Panc1 (cell line): ENCODE measurements around the gene MLEC. TPM values are rescaled to one million over a fixed set of nuclear protein-coding genes. Genes with fewer than 3 reads are reported as not detected.

Experiments
- ATAC-seq: fragments of 200-7000 bp; cut with Tn5 transposase; 2 replicates; pipeline ENCODE4 v1.9.1; 2020; ENCODE audit warnings: mild to moderate bottlenecking, moderate library complexity
- BruUV-seq: library from RNA; stranded (reverse); fragments of 400-500 nt; replicated peaks from 2 replicates; lab custom pipeline; 2021; lab: Mats Ljungman, UMichigan
- CTCF ChIA-PET: fragments of 300-600 bp; sonication (Branson Sonifier 250); formaldehyde crosslinking; loops from one replicate; lab custom pipeline; 2022; ENCODE audit warnings: antibody characterized with exemption; lab: Charles Lee
- POLR2A ChIA-PET: fragments of 300-600 bp; sonication (Branson Sonifier 250); formaldehyde crosslinking; loops from one replicate; lab custom pipeline; 2022; ENCODE audit warnings: antibody characterized with exemption; lab: Charles Lee
- DNase-seq: peaks from one replicate; pipeline ENCODE4 v3.0.0-alpha.2; 2010; ENCODE audit warnings: low read depth, low spot score
- H3K27ac ChIP-seq: 2 replicates; pipeline ENCODE4 v1.5.1; 2011; ENCODE audit warnings: mild to moderate bottlenecking, low read length, inconsistent platforms
- H3K27me3 ChIP-seq: fragments of 200-500 bp; sonication (Bioruptor generic); 2 replicates; pipeline ENCODE4 v1.6.0; 2014; ENCODE audit warnings: low read length, inconsistent platforms; ENCODE audit not compliant: control insufficient read depth, insufficient read depth
- H3K36me3 ChIP-seq: fragments of 200-500 bp; sonication (Bioruptor generic); 2 replicates; pipeline ENCODE4 v1.5.1; 2014; ENCODE audit warnings: inconsistent platforms, mild to moderate bottlenecking, low read length, moderate library complexity; ENCODE audit not compliant: control insufficient read depth, insufficient read depth
- H3K4me1 ChIP-seq: 2 replicates; pipeline ENCODE4 v1.5.1; 2011; ENCODE audit warnings: inconsistent platforms, mild to moderate bottlenecking, low read length, moderate library complexity; ENCODE audit not compliant: control insufficient read depth, insufficient read depth
- H3K4me3 ChIP-seq, 2 experiments: 2 replicates each; pipeline ENCODE4 v1.5.1; 2011 to 2012; ENCODE audit warnings: low read depth in 2 of 2, low read length in 2 of 2, mild to moderate bottlenecking in 2 of 2, inconsistent platforms in 1 of 2, moderate library complexity in 1 of 2
- H3K9me3 ChIP-seq: fragments of 200-500 bp; sonication (Bioruptor generic); 2 replicates; pipeline ENCODE4 v1.5.1; 2014; ENCODE audit warnings: low read depth, mild to moderate bottlenecking, inconsistent platforms, low read length, moderate library complexity; ENCODE audit not compliant: control insufficient read depth, insufficient read depth
- POLR2AphosphoS5 ChIP-seq: IDR thresholded peaks from 2 replicates; pipeline ENCODE4 v1.6.1; 2012; ENCODE audit warnings: mild to moderate bottlenecking, low read depth, low read length, moderate library complexity
- SIN3A ChIP-seq: IDR thresholded peaks from 2 replicates; pipeline ENCODE4 v1.6.1; 2012; ENCODE audit warnings: low read depth, mild to moderate bottlenecking, low read length, moderate library complexity, borderline replicate concordance; ENCODE audit not compliant: insufficient read depth
- TCF7L2 ChIP-seq: IDR thresholded peaks from 2 replicates; pipeline ENCODE4 v1.6.1; 2011; ENCODE audit warnings: mild to moderate bottlenecking, low read depth, low read length, inconsistent platforms
- in situ Hi-C: cut with HindIII; loops from 2 replicates; pipeline ENCODE4 v1.10.0; 2016; ENCODE audit warnings: low sequenced_read_pairs, low pct_unique_long_range_greater_than_20kb
- intact Hi-C: fragments of 100-400 bp; cut with micrococcal nuclease; formaldehyde crosslinking; loops from one replicate; pipeline ENCODE4 v1.10.0; 2022; ENCODE audit not compliant: unreplicated experiment
- total RNA-seq: library from RNA; stranded (reverse); gene quantifications from one replicate; pipeline ENCODE4 v1.2.1, GENCODE V29; 2021; ENCODE audit not compliant: unreplicated experiment
- TF ChIP-seq, protein P1 (sequence below): fragments of 450-650 bp; IDR thresholded peaks from 2 replicates; pipeline ENCODE4 v1.5.1; 2017; ENCODE audit warnings: mild to moderate bottlenecking
- TF ChIP-seq, protein P2 (sequence below), 2 experiments: IDR thresholded peaks; 2 replicates each; pipeline ENCODE4 v1.6.1; 2011 to 2012; ENCODE audit warnings: low read depth in 2 of 2, control low read depth in 1 of 2, low read length in 1 of 2, mild to moderate bottlenecking in 1 of 2, moderate library complexity in 1 of 2; ENCODE audit not compliant: insufficient read depth in 1 of 2

The MLEC gene
- total RNA-seq, 1 experiment from 2014 or later, result 171 TPM

DNA sequence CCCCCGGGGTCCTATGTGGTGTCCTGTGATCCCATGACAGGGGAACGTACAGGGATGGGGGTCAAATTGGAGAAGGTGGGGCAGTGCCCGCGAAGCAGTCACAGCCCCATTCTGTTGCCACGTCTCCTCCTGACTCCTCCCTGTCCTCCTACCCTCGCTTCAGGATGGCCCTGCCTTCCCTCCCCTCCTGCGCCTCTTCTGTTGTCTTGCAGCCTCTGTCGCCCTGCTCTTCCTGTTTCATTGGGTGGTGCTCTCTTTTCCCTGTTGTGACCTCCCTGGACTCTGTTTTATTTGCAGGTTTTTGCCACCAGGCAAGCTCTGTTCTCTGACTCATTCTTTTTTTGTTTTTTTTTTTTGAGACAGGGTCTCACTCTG lies 27.8 kb upstream of the MLEC start:
- Histone ChIP-seq H3K4me3 (no peak overlapping the region), H3K9me3 (no peaks in the 10 kb centered on the region), H3K27ac (no peak overlapping the region), H3K4me1 (no peaks in the 10 kb centered on the region), H3K27me3 (no peaks in the 10 kb centered on the region), H3K36me3 (no peaks in the 10 kb centered on the region)
- intact Hi-C loops, result no loop called here
- no TSS peak for BruUV-seq
- ChIA-PET POLR2A (no interaction called here), CTCF (no interaction called here)
- no peak for DNase-seq
- ATAC-seq, result no peak
- in situ Hi-C loops, result no loop called here
- TF ChIP-seq TCF7L2 (no peak), POLR2AphosphoS5 (no peak)
- TF ChIP-seq, protein P1, sequence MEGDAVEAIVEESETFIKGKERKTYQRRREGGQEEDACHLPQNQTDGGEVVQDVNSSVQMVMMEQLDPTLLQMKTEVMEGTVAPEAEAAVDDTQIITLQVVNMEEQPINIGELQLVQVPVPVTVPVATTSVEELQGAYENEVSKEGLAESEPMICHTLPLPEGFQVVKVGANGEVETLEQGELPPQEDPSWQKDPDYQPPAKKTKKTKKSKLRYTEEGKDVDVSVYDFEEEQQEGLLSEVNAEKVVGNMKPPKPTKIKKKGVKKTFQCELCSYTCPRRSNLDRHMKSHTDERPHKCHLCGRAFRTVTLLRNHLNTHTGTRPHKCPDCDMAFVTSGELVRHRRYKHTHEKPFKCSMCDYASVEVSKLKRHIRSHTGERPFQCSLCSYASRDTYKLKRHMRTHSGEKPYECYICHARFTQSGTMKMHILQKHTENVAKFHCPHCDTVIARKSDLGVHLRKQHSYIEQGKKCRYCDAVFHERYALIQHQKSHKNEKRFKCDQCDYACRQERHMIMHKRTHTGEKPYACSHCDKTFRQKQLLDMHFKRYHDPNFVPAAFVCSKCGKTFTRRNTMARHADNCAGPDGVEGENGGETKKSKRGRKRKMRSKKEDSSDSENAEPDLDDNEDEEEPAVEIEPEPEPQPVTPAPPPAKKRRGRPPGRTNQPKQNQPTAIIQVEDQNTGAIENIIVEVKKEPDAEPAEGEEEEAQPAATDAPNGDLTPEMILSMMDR, result no peak
- TF ChIP-seq, protein P2, sequence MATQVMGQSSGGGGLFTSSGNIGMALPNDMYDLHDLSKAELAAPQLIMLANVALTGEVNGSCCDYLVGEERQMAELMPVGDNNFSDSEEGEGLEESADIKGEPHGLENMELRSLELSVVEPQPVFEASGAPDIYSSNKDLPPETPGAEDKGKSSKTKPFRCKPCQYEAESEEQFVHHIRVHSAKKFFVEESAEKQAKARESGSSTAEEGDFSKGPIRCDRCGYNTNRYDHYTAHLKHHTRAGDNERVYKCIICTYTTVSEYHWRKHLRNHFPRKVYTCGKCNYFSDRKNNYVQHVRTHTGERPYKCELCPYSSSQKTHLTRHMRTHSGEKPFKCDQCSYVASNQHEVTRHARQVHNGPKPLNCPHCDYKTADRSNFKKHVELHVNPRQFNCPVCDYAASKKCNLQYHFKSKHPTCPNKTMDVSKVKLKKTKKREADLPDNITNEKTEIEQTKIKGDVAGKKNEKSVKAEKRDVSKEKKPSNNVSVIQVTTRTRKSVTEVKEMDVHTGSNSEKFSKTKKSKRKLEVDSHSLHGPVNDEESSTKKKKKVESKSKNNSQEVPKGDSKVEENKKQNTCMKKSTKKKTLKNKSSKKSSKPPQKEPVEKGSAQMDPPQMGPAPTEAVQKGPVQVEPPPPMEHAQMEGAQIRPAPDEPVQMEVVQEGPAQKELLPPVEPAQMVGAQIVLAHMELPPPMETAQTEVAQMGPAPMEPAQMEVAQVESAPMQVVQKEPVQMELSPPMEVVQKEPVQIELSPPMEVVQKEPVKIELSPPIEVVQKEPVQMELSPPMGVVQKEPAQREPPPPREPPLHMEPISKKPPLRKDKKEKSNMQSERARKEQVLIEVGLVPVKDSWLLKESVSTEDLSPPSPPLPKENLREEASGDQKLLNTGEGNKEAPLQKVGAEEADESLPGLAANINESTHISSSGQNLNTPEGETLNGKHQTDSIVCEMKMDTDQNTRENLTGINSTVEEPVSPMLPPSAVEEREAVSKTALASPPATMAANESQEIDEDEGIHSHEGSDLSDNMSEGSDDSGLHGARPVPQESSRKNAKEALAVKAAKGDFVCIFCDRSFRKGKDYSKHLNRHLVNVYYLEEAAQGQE (IDR thresholded peaks at IDR 0.05; ENCODE audit: insufficient read depth in 1 of 2, low read depth in 2 of 2, low read length in 1 of 2), result no peak

DNA sequence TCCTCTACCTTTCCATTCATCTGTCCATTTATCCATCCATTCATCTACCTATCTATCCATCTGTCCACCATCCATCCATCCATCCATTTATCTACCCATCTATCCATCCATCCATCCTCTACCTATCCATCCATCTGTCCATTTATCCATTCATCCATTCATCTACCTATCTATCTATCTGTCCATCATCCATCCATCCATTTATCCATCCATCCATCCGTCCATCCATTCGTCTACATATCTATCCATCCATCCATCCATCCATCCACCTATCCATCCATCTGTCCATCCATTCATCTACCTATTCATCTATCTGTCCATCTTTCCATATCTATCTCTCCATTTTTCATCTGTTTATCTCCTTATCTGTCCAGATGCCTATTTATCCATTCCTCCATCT lies 25.5 kb upstream of the MLEC start:
- H3K36me3 ChIP-seq, result no peaks in the 10 kb centered on the region
- ATAC-seq (no peak), DNase-seq (no peak)
- no peaks in the 10 kb centered on the region for H3K9me3 ChIP-seq
- no peak overlapping the region for H3K4me3 ChIP-seq
- in situ Hi-C loops, result no loop called here
- CTCF ChIA-PET, result no interaction called here
- POLR2A ChIA-PET, result no interaction called here
- H3K4me1 ChIP-seq, result no peaks in the 10 kb centered on the region
- intact Hi-C loops, result no loop called here
- BruUV-seq, result no TSS peak
- no peaks in the 10 kb centered on the region for H3K27me3 ChIP-seq
- no peak for TF ChIP-seq POLR2AphosphoS5
- no peak for TF ChIP-seq TCF7L2
- TF ChIP-seq, protein P2 (IDR thresholded peaks at IDR 0.05; ENCODE audit: insufficient read depth in 1 of 2, low read depth in 2 of 2, low read length in 1 of 2), result no peak
- TF ChIP-seq, protein P1, result no peak
- TF ChIP-seq SIN3A, result no peak
- H3K27ac ChIP-seq, result no peak overlapping the region
